ENCODE data around the gene ZNF280A. TPM values are rescaled to one million over a fixed set of nuclear protein-coding genes. Genes with fewer than 3 reads are reported as not detected.

Gene ZNF280A
- total RNA-seq, 1 donor from 2014 or later, result not detected

DNA sequence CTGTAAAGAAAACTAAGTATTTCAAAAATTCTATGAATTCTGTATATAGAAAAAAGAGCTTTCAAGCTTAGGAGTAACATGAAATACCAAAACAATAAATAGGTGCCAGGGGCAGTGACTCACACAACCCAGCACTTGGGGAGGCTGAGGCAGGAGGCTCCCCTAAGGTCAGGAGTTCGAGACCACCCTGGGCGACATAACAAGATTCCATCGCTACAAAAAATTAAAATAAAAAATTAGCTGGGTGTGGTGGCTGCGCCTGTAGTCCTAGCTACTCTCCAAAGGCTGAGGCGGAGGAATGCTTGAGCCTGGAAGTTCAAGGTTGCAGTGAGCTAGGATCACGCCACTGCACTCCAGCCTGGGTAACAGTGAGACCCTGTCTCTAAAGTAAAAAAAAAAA, 33.0 kb downstream of the ZNF280A start:
- Mint-ChIP-seq H3K36me3 (ENCODE audit: unreplicated experiment) (peaks cover 30% of the 10 kb centered on the region), H3K27me3 (ENCODE audit: unreplicated experiment) (no peaks in the 10 kb centered on the region), H3K9me3 (ENCODE audit: unreplicated experiment) (no peaks in the 10 kb centered on the region), H3K4me1 (ENCODE audit: unreplicated experiment) (no peaks in the 10 kb centered on the region), H3K4me3 (ENCODE audit: unreplicated experiment) (no peak overlapping the region), H3K27ac (ENCODE audit: unreplicated experiment) (no peak overlapping the region)
- TF ChIP-seq, protein P1, sequence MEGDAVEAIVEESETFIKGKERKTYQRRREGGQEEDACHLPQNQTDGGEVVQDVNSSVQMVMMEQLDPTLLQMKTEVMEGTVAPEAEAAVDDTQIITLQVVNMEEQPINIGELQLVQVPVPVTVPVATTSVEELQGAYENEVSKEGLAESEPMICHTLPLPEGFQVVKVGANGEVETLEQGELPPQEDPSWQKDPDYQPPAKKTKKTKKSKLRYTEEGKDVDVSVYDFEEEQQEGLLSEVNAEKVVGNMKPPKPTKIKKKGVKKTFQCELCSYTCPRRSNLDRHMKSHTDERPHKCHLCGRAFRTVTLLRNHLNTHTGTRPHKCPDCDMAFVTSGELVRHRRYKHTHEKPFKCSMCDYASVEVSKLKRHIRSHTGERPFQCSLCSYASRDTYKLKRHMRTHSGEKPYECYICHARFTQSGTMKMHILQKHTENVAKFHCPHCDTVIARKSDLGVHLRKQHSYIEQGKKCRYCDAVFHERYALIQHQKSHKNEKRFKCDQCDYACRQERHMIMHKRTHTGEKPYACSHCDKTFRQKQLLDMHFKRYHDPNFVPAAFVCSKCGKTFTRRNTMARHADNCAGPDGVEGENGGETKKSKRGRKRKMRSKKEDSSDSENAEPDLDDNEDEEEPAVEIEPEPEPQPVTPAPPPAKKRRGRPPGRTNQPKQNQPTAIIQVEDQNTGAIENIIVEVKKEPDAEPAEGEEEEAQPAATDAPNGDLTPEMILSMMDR (IDR thresholded peaks at IDR 0.05), result no peak
- no peak for DNase-seq (ENCODE audit: extremely low spot score, unreplicated experiment)

DNA sequence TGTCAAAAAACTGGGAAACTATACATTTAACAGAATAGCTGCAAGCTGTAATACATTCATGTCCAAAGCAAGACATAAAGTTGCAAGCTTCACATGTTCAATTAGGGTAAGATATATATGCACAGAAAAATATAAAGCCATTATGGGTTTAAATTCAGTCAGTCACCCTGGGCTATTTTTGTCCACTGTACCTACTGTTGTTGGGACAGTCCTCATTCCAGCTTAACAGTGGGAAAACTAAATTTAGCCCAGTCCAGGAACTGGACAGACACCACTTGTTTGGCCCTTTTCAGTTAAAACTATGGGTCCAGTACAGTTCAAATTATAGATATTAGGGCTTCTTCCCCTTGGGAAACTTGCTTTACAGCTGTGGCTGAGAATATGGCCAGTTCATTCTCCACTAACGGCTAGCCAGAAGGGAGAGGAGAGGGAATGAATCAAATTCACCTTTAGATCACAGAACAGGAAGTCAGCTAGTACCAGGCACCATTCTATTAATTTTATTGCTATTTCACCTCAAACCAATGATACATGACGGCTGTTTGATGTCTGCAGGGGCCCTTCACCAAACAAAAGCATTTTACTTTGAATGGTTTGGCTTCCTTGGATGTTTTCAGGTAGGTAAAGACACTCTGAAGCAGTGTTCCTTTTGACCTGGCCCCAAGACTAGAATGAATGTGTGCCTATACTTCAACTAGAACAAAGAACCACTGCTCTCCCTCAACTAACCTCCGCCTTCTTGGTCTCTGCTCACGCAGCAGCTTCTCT, 33.8 kb downstream of the ZNF280A start:
- Mint-ChIP-seq H3K4me3 (ENCODE audit: unreplicated experiment) (no peak overlapping the region), H3K27ac (ENCODE audit: unreplicated experiment) (no peak overlapping the region)
- TF ChIP-seq, protein P1 (IDR thresholded peaks at IDR 0.05), result no peak

DNA sequence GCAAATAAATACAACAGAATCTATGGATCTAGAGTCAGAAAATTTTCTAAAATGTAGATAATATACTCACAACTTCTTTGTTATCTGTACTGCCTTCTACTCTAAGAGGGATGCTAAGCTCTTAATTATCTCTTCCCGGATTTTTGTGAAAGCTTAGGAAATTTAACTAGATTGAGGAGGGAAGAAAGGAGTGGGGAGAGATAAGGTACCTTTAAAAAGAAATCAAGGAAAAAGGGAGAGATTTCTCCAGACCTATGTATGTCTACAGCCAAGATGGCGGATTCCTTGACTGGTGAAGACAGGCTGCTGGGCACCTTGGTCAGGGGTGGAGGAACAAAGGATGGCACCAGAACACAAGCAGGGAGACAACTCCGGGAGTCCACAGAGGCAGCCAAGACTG, 34.5 kb downstream of the ZNF280A start:
- H3K36me3 Mint-ChIP-seq (ENCODE audit: unreplicated experiment), result peaks cover 24% of the 10 kb centered on the region
- no peaks in the 10 kb centered on the region for H3K27me3 Mint-ChIP-seq (ENCODE audit: unreplicated experiment)
- no peak overlapping the region for H3K4me3 Mint-ChIP-seq (ENCODE audit: unreplicated experiment)
- TF ChIP-seq, protein P1 (IDR thresholded peaks at IDR 0.05), result no peak
- H3K27ac Mint-ChIP-seq (ENCODE audit: unreplicated experiment), result no peak overlapping the region
- no peaks in the 10 kb centered on the region for H3K9me3 Mint-ChIP-seq (ENCODE audit: unreplicated experiment)
- DNase-seq (ENCODE audit: extremely low spot score, unreplicated experiment), result no peak
- H3K4me1 Mint-ChIP-seq (ENCODE audit: unreplicated experiment), result no peaks in the 10 kb centered on the region

More for the DNA sequence above, 33.8 kb downstream of the ZNF280A start:
- H3K27me3 Mint-ChIP-seq (ENCODE audit: unreplicated experiment), result no peaks in the 10 kb centered on the region
- peaks cover 30% of the 10 kb centered on the region for H3K36me3 Mint-ChIP-seq (ENCODE audit: unreplicated experiment)
- DNase-seq (ENCODE audit: extremely low spot score, unreplicated experiment), result no peak
- no peaks in the 10 kb centered on the region for H3K9me3 Mint-ChIP-seq (ENCODE audit: unreplicated experiment)
- H3K4me1 Mint-ChIP-seq (ENCODE audit: unreplicated experiment), result no peaks in the 10 kb centered on the region

DNA sequence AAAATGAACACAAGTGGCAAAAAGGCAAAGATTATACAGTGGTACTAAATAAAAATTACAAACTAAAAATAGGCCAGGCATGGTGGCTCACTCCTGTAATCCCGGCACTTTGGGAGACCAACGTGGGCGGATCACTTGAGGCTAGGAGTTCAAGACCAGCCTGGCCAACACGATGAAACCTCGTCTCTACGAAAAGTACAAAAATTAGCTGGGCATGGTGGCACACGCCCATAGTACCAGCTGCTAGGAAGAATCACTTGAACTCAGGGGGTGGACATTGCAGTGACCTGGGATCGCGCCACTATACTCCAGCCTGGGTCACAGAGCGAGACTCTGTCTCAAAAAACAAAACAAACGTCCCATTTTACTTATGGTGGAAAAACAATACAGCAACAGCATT, 36.0 kb downstream of the ZNF280A start:
- Mint-ChIP-seq H3K4me3 (ENCODE audit: unreplicated experiment) (no peak overlapping the region), H3K9me3 (ENCODE audit: unreplicated experiment) (no peaks in the 10 kb centered on the region)
- TF ChIP-seq, protein P1 (IDR thresholded peaks at IDR 0.05), result no peak

DNA sequence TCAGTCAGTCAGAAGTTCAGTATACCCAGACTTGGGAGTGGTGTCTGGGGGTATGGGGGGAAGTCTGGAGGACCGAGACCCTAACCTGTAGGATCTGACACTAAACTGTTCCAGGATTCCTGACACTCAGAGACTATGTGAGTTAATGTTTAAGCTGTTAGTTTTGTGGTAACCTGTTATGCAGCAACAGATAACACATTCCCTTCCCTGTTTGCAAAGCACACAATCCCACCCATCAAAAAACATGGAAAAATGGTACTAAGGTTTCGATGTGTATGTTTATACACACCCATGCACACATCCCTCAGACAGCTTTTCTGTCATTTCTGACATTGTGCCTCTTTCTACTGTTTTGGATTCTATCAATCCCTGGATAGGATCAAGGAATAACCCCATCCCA, 39.1 kb downstream of the ZNF280A start:
- H3K4me1 Mint-ChIP-seq (ENCODE audit: unreplicated experiment), result no peaks in the 10 kb centered on the region
- H3K27me3 Mint-ChIP-seq (ENCODE audit: unreplicated experiment), result no peaks in the 10 kb centered on the region
- H3K4me3 Mint-ChIP-seq (ENCODE audit: unreplicated experiment), result no peak overlapping the region
- H3K27ac Mint-ChIP-seq (ENCODE audit: unreplicated experiment), result no peak overlapping the region
- no peak for DNase-seq (ENCODE audit: extremely low spot score, unreplicated experiment)
- peaks cover 5% of the 10 kb centered on the region for H3K36me3 Mint-ChIP-seq (ENCODE audit: unreplicated experiment)
- H3K9me3 Mint-ChIP-seq (ENCODE audit: unreplicated experiment), result no peaks in the 10 kb centered on the region
- TF ChIP-seq, protein P1 (IDR thresholded peaks at IDR 0.05), result no peak

More for the DNA sequence above, 36.0 kb downstream of the ZNF280A start:
- Mint-ChIP-seq H3K27ac (ENCODE audit: unreplicated experiment) (no peak overlapping the region), H3K4me1 (ENCODE audit: unreplicated experiment) (no peaks in the 10 kb centered on the region), H3K36me3 (ENCODE audit: unreplicated experiment) (peaks cover 21% of the 10 kb centered on the region), H3K27me3 (ENCODE audit: unreplicated experiment) (no peaks in the 10 kb centered on the region)
- no peak for DNase-seq (ENCODE audit: extremely low spot score, unreplicated experiment)
